ENCODE data around the gene HGS.

DNA sequence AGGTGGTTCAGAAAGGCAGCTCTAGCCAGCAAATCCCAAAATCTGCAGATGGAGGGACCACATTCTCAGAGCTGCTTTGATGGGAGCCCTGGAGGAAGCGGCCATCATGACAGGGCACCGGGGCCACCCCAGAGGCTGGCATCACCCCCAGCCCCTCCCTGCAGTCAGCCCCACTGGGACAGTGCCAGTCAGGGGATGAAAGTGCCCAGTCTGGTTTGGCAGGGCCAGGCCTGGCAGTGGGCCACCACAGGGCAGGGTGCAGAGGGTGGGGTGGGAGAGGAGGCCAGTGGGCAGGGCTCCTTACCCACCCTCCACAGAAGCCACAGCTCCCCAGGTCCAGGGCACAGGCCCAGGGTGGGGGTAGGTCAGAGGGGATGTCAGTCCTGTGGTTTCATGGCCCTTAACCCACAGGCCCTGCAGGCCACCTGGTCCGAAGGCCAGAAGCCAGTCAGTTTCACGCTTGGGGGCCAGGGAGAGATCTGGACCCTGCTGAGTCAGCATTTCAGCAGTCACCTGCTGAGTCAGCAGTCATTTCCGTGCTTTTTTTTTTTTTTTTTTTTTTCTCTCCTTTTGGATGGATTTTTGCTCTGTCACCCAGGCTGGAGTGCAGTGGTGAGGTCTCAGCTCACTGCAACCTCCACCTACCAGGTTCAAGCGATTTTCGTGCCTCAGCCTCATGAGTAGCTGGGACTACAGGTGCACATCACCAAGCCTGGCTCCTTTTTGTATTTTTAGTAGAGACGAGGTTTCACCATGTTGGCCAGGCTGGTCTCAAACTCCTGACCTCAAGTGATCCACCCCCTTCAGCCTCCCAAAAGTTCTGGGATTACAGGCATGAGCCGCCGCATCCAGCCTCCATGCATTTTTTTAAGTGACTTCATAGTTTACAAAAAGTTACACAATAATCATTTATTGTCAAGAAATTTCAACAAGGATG lies 38.6 kb downstream of the HGS start:
- TF ChIP-seq POLR2A (IDR thresholded peaks at IDR 0.05) (no peak), POLR2AphosphoS5 (IDR thresholded peaks at IDR 0.05) (peak in 2 of 3 donors; percentile 59 to 74)
